Endothelial cell of umbilical vein (primary cell): ENCODE measurements around the gene SLC24A3. TPM values are rescaled to one million over a fixed set of nuclear protein-coding genes. Genes with fewer than 3 reads are reported as not detected.

Source experiments
- BruUV-seq: library from RNA; stranded (reverse); fragments of 400-500 nt; replicated peaks from 2 replicates; lab custom pipeline; 2021; lab: Mats Ljungman, UMichigan
- CTCF ChIA-PET: fragments of 300-600, 350-600 bp; sonication (Branson Sonifier 250); formaldehyde crosslinking; loops from one replicate; lab custom pipeline; 2021; ENCODE audit warnings: antibody characterized with exemption, inconsistent platforms; lab: Charles Lee
- POLR2A ChIA-PET: fragments of 300-600, 350-600 bp; sonication (Branson Sonifier 250); formaldehyde crosslinking; loops from one replicate; lab custom pipeline; 2021; ENCODE audit warnings: antibody characterized with exemption, inconsistent platforms; lab: Charles Lee
- DNase-seq: peaks from one replicate; pipeline ENCODE4 v3.0.0-alpha.2; 2011; ENCODE audit warnings: low read depth, low spot score
- FAIRE-seq: peaks from 2 replicates; lab custom pipeline; 2011; peaks lifted over from hg19 to GRCh38; lab: Jason Lieb, UNC
- H2AFZ ChIP-seq: 2 replicates; pipeline ENCODE4 v1.6.0; 2012; ENCODE audit warnings: low read depth, low read length, control low read depth, inconsistent platforms
- H3K27ac ChIP-seq: 2 replicates; pipeline ENCODE4 v1.5.1; 2011; ENCODE audit warnings: low read depth, mild to moderate bottlenecking, control low read depth, low read length, moderate library complexity; ENCODE audit not compliant: insufficient read depth
- H3K27me3 ChIP-seq, 2 experiments: 2 replicates each; pipeline versions ENCODE4 v1.6.0 to v1.6.1; 2011; ENCODE audit warnings: low read length in 2 of 2, mixed read lengths in 1 of 2; ENCODE audit not compliant: control insufficient read depth in 2 of 2, insufficient read depth in 2 of 2
- H3K36me3 ChIP-seq, 2 experiments: 2 replicates in 1 of 2; 3 replicates in 1 of 2; pipeline ENCODE4 v1.5.1; 2011; ENCODE audit warnings: low read length in 2 of 2, mild to moderate bottlenecking in 1 of 2, moderate library complexity in 1 of 2; ENCODE audit not compliant: control insufficient read depth in 2 of 2, insufficient read depth in 2 of 2; ENCODE audit errors: extremely low read depth in 1 of 2
- H3K4me1 ChIP-seq: 3 replicates; pipeline ENCODE4 v1.5.1; 2011; ENCODE audit warnings: mild to moderate bottlenecking, low read length; ENCODE audit not compliant: control insufficient read depth, insufficient read depth; ENCODE audit errors: extremely low read depth
- H3K4me2 ChIP-seq: 2 replicates; pipeline ENCODE4 v1.6.1; 2011; ENCODE audit warnings: low read length, control low read depth, mixed read lengths; ENCODE audit not compliant: insufficient read depth
- H3K4me3 ChIP-seq, 3 experiments: fragments of 200-600 bp in 1 of 3; sonication (generic), shearing (Covaris generic) in 1 of 3; replicated peaks in 1 of 3; 2 replicates each; pipeline ENCODE4 v1.5.1; 2011 to 2016; ENCODE audit warnings: control low read depth in 3 of 3, low read length in 3 of 3, mild to moderate bottlenecking in 2 of 3, inconsistent platforms in 1 of 3, low read depth in 1 of 3, moderate library complexity in 1 of 3; ENCODE audit not compliant: insufficient read depth in 1 of 3
- H3K79me2 ChIP-seq: 2 replicates; pipeline ENCODE4 v1.6.0; 2012; ENCODE audit warnings: low read length, inconsistent platforms; ENCODE audit not compliant: control insufficient read depth, insufficient read depth
- H3K9ac ChIP-seq: replicated peaks from 2 replicates; pipeline ENCODE3; 2011; ENCODE audit warnings: low read length, control low read depth; ENCODE audit not compliant: insufficient read depth; ENCODE audit errors: extremely low read depth
- H3K9me1 ChIP-seq: replicated peaks from 3 replicates; pipeline ENCODE4 v1.6.0; 2011; ENCODE audit warnings: mild to moderate bottlenecking, low read length; ENCODE audit not compliant: control insufficient read depth, insufficient read depth; ENCODE audit errors: extremely low read depth
- H3K9me3 ChIP-seq: replicated peaks from 2 replicates; pipeline ENCODE4 v1.5.1; 2012; ENCODE audit warnings: low read length, inconsistent platforms; ENCODE audit not compliant: control insufficient read depth, insufficient read depth
- H4K20me1 ChIP-seq: replicated peaks from 2 replicates; pipeline ENCODE3; 2011; ENCODE audit warnings: mild to moderate bottlenecking, low read length; ENCODE audit not compliant: control insufficient read depth, insufficient read depth; ENCODE audit errors: extremely low read depth
- EZH2 ChIP-seq: IDR thresholded peaks from 2 replicates; pipeline ENCODE4 v1.6.1; 2012; ENCODE audit warnings: borderline replicate concordance, low read depth, mild to moderate bottlenecking, moderate library complexity, low read length, inconsistent platforms; ENCODE audit not compliant: severe bottlenecking
- JUN ChIP-seq: IDR thresholded peaks from 2 replicates; pipeline ENCODE4 v1.6.1; 2011; ENCODE audit warnings: borderline replicate concordance, low read depth; ENCODE audit not compliant: insufficient read length, insufficient read depth
- POLR2AphosphoS5 ChIP-seq: IDR thresholded peaks from 2 replicates; pipeline ENCODE4 v1.6.1; 2012; ENCODE audit warnings: low read depth, mild to moderate bottlenecking, control low read depth, low read length, moderate library complexity; ENCODE audit not compliant: insufficient read depth
- dilution Hi-C: fragments of 300-500 bp; cut with MboI; formaldehyde crosslinking; loops from one replicate; pipeline ENCODE4 v1.15.0; 2019; ENCODE audit warnings: low sequenced_read_pairs; ENCODE audit not compliant: extremely low pct_ligation_motif_present
- intact Hi-C: fragments of 100-400 bp; cut with micrococcal nuclease; formaldehyde crosslinking; loops from one replicate; pipeline ENCODE4 v1.10.0; 2022
- polyA plus RNA-seq, 4 experiments: library from polyadenylated mRNA; depleted of rRNA in 3 of 4; stranded (reverse) in 3 of 4; unstranded in 1 of 4; fragments of >200 nt; gene quantifications; 2 replicates each; pipeline versions ENCODE4 v1.2.1 to v1.2.3, GENCODE V29; 2011 to 2012; ENCODE audit warnings: missing spikeins in 1 of 4
- total RNA-seq: library from RNA; stranded (reverse); gene quantifications from 2 replicates; pipeline ENCODE4 v1.2.3, GENCODE V29; 2021
- TF ChIP-seq, protein P1 (sequence below), 2 donors: IDR thresholded peaks; 1 replicate in 1 of 2; 2 replicates in 1 of 2; pipeline ENCODE4 v1.5.1; 2011; ENCODE audit warnings: low read length in 2 of 2, mild to moderate bottlenecking in 2 of 2, moderate library complexity in 2 of 2, control low read depth in 1 of 2, inconsistent platforms in 1 of 2, low read depth in 1 of 2; ENCODE audit not compliant: insufficient read depth in 1 of 2; ENCODE audit errors: extremely low read depth in 1 of 2
- TF ChIP-seq, protein P2 (sequence below): IDR thresholded peaks from 2 replicates; pipeline ENCODE4 v1.6.1; 2011; ENCODE audit not compliant: insufficient read depth, insufficient read length

SLC24A3 gene
- total and polyA plus RNA-seq, 2 donors (not counting 3 experiments of a cell fraction or from before 2014, with no cell fraction given), result not detected

DNA sequence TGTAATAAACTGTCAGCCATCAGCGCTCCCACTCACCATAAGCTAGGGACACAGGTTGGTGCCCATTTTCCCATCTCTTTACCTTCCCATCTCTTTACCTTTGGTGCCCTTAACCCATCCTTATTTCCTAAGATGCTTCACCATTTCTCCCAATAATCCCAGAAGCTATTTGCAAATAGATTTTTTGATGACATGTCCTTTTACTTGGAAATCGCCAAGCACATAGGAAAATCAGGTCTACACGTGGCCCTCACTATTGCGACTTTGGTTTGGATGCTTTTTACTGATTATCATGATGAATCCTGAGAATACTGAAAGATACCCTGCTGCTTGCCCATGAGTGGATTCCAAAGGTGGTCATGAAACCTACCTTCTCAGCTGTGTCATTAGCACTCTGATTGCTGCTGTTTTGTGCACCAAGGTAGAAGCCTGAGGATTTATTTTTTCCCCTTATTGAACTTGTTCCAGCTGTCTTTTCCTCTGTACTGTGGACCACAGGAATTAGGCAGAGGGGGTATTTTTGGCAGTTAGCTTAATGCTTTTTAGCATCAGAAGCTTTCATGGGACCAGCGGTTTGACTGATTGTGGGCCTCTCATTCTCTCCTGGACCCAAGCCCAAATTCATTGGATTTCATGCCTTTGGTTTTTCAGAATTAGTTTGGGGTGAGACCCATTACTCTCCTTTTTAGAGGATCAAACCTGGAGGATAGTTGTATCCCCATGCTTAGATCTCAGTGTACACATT lies 316.0 kb downstream of the SLC24A3 start:
- Histone ChIP-seq H3K4me3 (no peak overlapping the region), H3K9ac (no peak overlapping the region), H3K36me3 (no peaks in the 10 kb centered on the region), H3K4me1 (no peaks in the 10 kb centered on the region), H3K79me2 (no peaks in the 10 kb centered on the region), H4K20me1 (no peaks in the 10 kb centered on the region), H3K9me1 (no peaks in the 10 kb centered on the region), H3K27ac (no peak overlapping the region), H3K27me3 (no peaks in the 10 kb centered on the region), H3K9me3 (no peaks in the 10 kb centered on the region), H3K4me2 (no peak overlapping the region), H2AFZ (no peak overlapping the region)
- intact Hi-C loops, result no loop called here
- no peak for TF ChIP-seq JUN
- TF ChIP-seq, protein P1, sequence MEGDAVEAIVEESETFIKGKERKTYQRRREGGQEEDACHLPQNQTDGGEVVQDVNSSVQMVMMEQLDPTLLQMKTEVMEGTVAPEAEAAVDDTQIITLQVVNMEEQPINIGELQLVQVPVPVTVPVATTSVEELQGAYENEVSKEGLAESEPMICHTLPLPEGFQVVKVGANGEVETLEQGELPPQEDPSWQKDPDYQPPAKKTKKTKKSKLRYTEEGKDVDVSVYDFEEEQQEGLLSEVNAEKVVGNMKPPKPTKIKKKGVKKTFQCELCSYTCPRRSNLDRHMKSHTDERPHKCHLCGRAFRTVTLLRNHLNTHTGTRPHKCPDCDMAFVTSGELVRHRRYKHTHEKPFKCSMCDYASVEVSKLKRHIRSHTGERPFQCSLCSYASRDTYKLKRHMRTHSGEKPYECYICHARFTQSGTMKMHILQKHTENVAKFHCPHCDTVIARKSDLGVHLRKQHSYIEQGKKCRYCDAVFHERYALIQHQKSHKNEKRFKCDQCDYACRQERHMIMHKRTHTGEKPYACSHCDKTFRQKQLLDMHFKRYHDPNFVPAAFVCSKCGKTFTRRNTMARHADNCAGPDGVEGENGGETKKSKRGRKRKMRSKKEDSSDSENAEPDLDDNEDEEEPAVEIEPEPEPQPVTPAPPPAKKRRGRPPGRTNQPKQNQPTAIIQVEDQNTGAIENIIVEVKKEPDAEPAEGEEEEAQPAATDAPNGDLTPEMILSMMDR (IDR thresholded peaks at IDR 0.05; ENCODE audit: extremely low read depth in 1 of 2, insufficient read depth in 1 of 2, low read depth in 1 of 2, low read length in 2 of 2), result no peak
- no peak for TF ChIP-seq EZH2
- TF ChIP-seq POLR2AphosphoS5, result no peak
- TF ChIP-seq, protein P2, sequence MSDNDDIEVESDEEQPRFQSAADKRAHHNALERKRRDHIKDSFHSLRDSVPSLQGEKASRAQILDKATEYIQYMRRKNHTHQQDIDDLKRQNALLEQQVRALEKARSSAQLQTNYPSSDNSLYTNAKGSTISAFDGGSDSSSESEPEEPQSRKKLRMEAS, result no peak
- no TSS peak for BruUV-seq
- dilution Hi-C loops, result no loop called here
- ChIA-PET CTCF (no interaction called here), POLR2A (no interaction called here)
- no peak for FAIRE-seq
- no peak for DNase-seq
